ENCODE results near the gene TMEM59L. TPM values are rescaled to one million over a fixed set of nuclear protein-coding genes. Genes with fewer than 3 reads are reported as not detected.
A peak's percentile ranks its signal among the peaks of the same experiment; 100 is the strongest.

TMEM59L gene
- total and polyA plus RNA-seq, 2 donors (not counting 1 experiment from before 2014, with no cell fraction given), result not detected

- no peaks in the 10 kb centered on the region for H4K20me1 ChIP-seq (ENCODE audit: control insufficient read depth, insufficient read depth, low read length, poor library complexity, severe bottlenecking)
- H3K27me3 Mint-ChIP-seq, result peaks cover 48% of the 10 kb centered on the region
- TF ChIP-seq EZH2 (IDR thresholded peaks at IDR 0.05; ENCODE audit: borderline replicate concordance, insufficient read depth, low read depth, low read length, poor library complexity, severe bottlenecking) (no peak), CTCF (IDR thresholded peaks at IDR 0.05) (no peak)
- H3K4me3 Mint-ChIP-seq, result peak overlapping the region; percentile 23
- intact Hi-C loops (cut with micrococcal nuclease), result no loop called here
- peaks cover 51 to 62% of the 10 kb centered on the region in 2 donors for H3K4me1 ChIP-seq (ENCODE audit: control insufficient read depth in 2 of 2, insufficient read depth in 2 of 2, low read length in 2 of 2)
- H2AFZ ChIP-seq (ENCODE audit: insufficient read depth, low read depth, low read length, poor library complexity, severe bottlenecking), result no peak overlapping the region
- no peaks in the 10 kb centered on the region for H3K36me3 ChIP-seq (replicated peaks in 1 of 2; ENCODE audit: control extremely low read depth in 1 of 2, control insufficient read depth in 1 of 2, extremely low read depth in 1 of 2, insufficient read depth in 2 of 2, low read length in 1 of 2)
- H3K4me2 ChIP-seq (replicated peaks; ENCODE audit: low read depth, low read length, poor library complexity, severe bottlenecking), result no peak overlapping the region
- ChIA-PET CTCF (no interaction called here), POLR2A (no interaction called here)
- H3K9me3 Mint-ChIP-seq (ENCODE audit: insufficient read depth), result no peaks in the 10 kb centered on the region
- 42% methylated on average over 8 of the region's 9 CpGs for WGBS (ENCODE audit: insufficient coverage)
- H3K79me2 ChIP-seq (ENCODE audit: control insufficient read depth, insufficient read depth, low read length), result no peaks in the 10 kb centered on the region
- peaks cover 0 to 27% (median 0%) of the 10 kb centered on the region in 3 donors for H3K9me3 ChIP-seq (ENCODE audit: control extremely low read depth in 1 of 3, control insufficient read depth in 2 of 3, insufficient read depth in 1 of 3, low read length in 2 of 3)
- DNase-seq (no peak), ATAC-seq (ENCODE audit: low read depth) (no peak)
- H3K9ac ChIP-seq (ENCODE audit: low read length), result no peak overlapping the region
- H3K27ac Mint-ChIP-seq, result no peak overlapping the region
- peaks cover 40% of the 10 kb centered on the region for H3K4me1 Mint-ChIP-seq
- no peak overlapping the region for H3K27ac ChIP-seq (ENCODE audit: low read length in 2 of 2)
- no peak overlapping the region for H3K4me3 ChIP-seq (ENCODE audit: control extremely low read depth in 1 of 5, extremely low read depth in 1 of 5, insufficient read depth in 1 of 5, low read depth in 2 of 5, low read length in 4 of 5)
- H3K27me3 ChIP-seq (replicated peaks in 1 of 4; ENCODE audit: control extremely low read depth in 1 of 4, control insufficient read depth in 3 of 4, insufficient read depth in 4 of 4, low read length in 3 of 4), result peaks cover 0 to 88% (median 68%) of the 10 kb centered on the region in 4 experiments
Measured at GRCh38 chr19:18608805-18609716, 3.6 kb upstream of the TMEM59L start.

GRCh38 chr19:18609717-18610051, 3.0 kb upstream of the TMEM59L start:
- H3K4me1 Mint-ChIP-seq, result peaks cover 42% of the 10 kb centered on the region
- Histone ChIP-seq H3K4me2 (replicated peaks; ENCODE audit: low read depth, low read length, poor library complexity, severe bottlenecking) (no peak overlapping the region), H4K20me1 (ENCODE audit: control insufficient read depth, insufficient read depth, low read length, poor library complexity, severe bottlenecking) (no peaks in the 10 kb centered on the region), H3K9ac (ENCODE audit: low read length) (no peak overlapping the region), H3K27me3 (replicated peaks in 1 of 4; ENCODE audit: control extremely low read depth in 1 of 4, control insufficient read depth in 3 of 4, insufficient read depth in 4 of 4, low read length in 3 of 4) (peaks cover 0 to 88% (median 67%) of the 10 kb centered on the region in 4 experiments), H3K36me3 (replicated peaks in 1 of 2; ENCODE audit: control extremely low read depth in 1 of 2, control insufficient read depth in 1 of 2, extremely low read depth in 1 of 2, insufficient read depth in 2 of 2, low read length in 1 of 2) (no peaks in the 10 kb centered on the region), H3K9me3 (ENCODE audit: control extremely low read depth in 1 of 3, control insufficient read depth in 2 of 3, insufficient read depth in 1 of 3, low read length in 2 of 3) (peaks cover 0 to 27% (median 0%) of the 10 kb centered on the region in 3 donors), H3K27ac (ENCODE audit: low read length in 2 of 2) (no peak overlapping the region), H3K4me1 (ENCODE audit: control insufficient read depth in 2 of 2, insufficient read depth in 2 of 2, low read length in 2 of 2) (peaks cover 46 to 61% of the 10 kb centered on the region in 2 donors), H3K4me3 (ENCODE audit: control extremely low read depth in 1 of 5, extremely low read depth in 1 of 5, insufficient read depth in 1 of 5, low read depth in 2 of 5, low read length in 4 of 5) (no peak overlapping the region), H3K79me2 (ENCODE audit: control insufficient read depth, insufficient read depth, low read length) (no peaks in the 10 kb centered on the region), H2AFZ (ENCODE audit: insufficient read depth, low read depth, low read length, poor library complexity, severe bottlenecking) (no peak overlapping the region)
- DNase-seq (no peak), ATAC-seq (ENCODE audit: low read depth) (no peak)
- H3K9me3 Mint-ChIP-seq (ENCODE audit: insufficient read depth), result no peaks in the 10 kb centered on the region
- H3K4me3 Mint-ChIP-seq, result no peak overlapping the region
- H3K27ac Mint-ChIP-seq, result no peak overlapping the region
- CTCF ChIA-PET, result no interaction called here
- intact Hi-C loops (cut with micrococcal nuclease), result no loop called here
- TF ChIP-seq EZH2 (IDR thresholded peaks at IDR 0.05; ENCODE audit: borderline replicate concordance, insufficient read depth, low read depth, low read length, poor library complexity, severe bottlenecking), result no peak
- no peak for TF ChIP-seq CTCF (IDR thresholded peaks at IDR 0.05)
- peaks cover 54% of the 10 kb centered on the region for H3K27me3 Mint-ChIP-seq
- POLR2A ChIA-PET, result no interaction called here
- no CpG with 5 or more reads among the region's 2 CpGs for WGBS (ENCODE audit: insufficient coverage)
